BE2C (cell line): ENCODE results near the gene OGDHL.

ENCODE experiments used
- DNase-seq: peaks from one replicate; pipeline ENCODE4 v3.0.0-alpha.2; 2020
- H3K27me3 ChIP-seq: fragments of 250-450 bp; sonication (Bioruptor Pico); 2 replicates; pipeline ENCODE4 v1.5.1; 2020; ENCODE audit warnings: mild to moderate bottlenecking
- H3K36me3 ChIP-seq: fragments of 250-450 bp; sonication (Bioruptor Pico); 2 replicates; pipeline ENCODE4 v1.5.1; 2020; ENCODE audit warnings: mild to moderate bottlenecking
- H3K4me1 ChIP-seq: fragments of 250-450 bp; sonication (Bioruptor Pico); 2 replicates; pipeline ENCODE4 v1.5.1; 2020
- H3K4me3 ChIP-seq: 2 replicates; pipeline ENCODE4 v1.5.1; 2011; ENCODE audit warnings: low read depth, low read length
- H3K9me3 ChIP-seq: fragments of 250-450 bp; sonication (Bioruptor Pico); 2 replicates; pipeline ENCODE4 v1.5.1; 2020
- CTCF ChIP-seq: IDR thresholded peaks from 2 replicates; pipeline ENCODE4 v1.5.1; 2012; ENCODE audit warnings: mild to moderate bottlenecking, low read depth, low read length

The OGDHL gene

DNA sequence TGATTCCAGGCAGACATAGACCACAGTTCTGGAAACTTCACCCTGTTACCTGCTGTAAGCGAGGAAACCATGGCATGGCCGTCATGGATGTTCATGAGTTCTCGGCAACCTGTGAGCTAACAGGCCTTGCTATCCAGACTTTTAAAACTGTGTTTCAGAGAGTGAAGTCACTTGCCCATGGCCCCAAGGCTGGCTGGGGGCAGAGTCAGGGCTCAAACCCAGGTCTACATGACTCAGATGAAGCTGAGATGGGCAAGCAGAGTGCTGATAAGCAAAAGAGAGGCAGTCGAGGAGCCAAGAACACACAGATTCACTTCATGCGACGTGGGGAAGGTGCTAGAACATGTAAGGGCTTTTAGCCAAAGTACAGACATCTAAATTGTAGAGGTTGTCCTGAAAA is 51.2 kb downstream of the OGDHL start:
- no peak for DNase-seq
- Histone ChIP-seq H3K27me3 (no peaks in the 10 kb centered on the region), H3K4me1 (no peaks in the 10 kb centered on the region; the same call in 1 of the 2 replicates), H3K36me3 (no peaks in the 10 kb centered on the region), H3K4me3 (no peak overlapping the region), H3K9me3 (no peaks in the 10 kb centered on the region)
- no peak for TF ChIP-seq CTCF

DNA sequence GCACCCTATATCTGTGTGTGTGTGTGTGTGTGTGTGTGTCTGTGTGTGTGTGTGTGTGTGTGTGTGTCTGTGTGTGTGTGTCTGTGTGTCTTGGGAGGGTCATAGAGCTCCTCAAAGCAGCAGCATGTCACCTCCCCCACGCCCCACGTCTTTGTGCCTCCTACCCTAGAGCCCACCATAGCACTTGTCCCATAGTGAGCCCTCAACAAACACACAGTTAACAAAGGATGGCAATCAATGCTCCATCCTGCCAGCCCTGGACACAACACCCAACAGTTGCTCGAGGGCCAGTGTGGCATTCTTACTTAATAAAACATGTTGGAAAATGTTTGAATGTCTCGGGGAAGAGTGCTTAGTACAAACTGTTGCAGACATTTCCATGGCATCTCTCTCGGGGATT is 52.2 kb downstream of the OGDHL start:
- no peaks in the 10 kb centered on the region for H3K27me3 ChIP-seq

DNA sequence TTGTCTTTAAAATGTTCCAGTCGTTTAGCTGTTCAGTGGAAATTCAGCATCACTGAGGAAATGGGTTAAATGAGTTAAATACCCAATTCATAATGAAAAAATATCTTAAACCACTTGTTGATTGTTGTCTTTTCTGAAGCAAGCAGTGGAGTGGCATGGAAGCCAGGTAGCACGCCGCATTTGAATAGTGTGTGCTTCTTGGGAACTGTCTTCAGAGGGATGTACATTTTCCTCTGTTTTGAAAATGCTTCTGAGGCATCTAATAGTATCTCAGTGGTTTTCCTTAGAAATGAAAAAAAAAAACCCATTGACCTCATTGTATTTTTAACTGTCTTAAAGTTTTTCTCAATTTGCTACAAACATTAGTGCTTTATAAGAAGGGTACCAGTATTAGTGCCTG is 54.5 kb downstream of the OGDHL start:
- no peak for DNase-seq
- Histone ChIP-seq H3K27me3 (no peaks in the 10 kb centered on the region), H3K36me3 (no peaks in the 10 kb centered on the region), H3K4me1 (no peaks in the 10 kb centered on the region; the same call in 1 of the 2 replicates), H3K9me3 (no peaks in the 10 kb centered on the region), H3K4me3 (no peak overlapping the region)
- TF ChIP-seq CTCF: no peak

More for the DNA sequence above, 52.2 kb downstream of the OGDHL start:
- DNase-seq: no peak
- Histone ChIP-seq H3K36me3 (no peaks in the 10 kb centered on the region), H3K4me3 (no peak overlapping the region), H3K4me1 (no peaks in the 10 kb centered on the region; the same call in 1 of the 2 replicates), H3K9me3 (no peaks in the 10 kb centered on the region)
- TF ChIP-seq CTCF: no peak

- TF ChIP-seq CTCF: no peak
- H3K4me1 ChIP-seq: no peaks in the 10 kb centered on the region
- H3K27me3 ChIP-seq: no peaks in the 10 kb centered on the region
- DNase-seq: no peak
- no peaks in the 10 kb centered on the region for H3K9me3 ChIP-seq
- H3K36me3 ChIP-seq: no peaks in the 10 kb centered on the region
- no peak overlapping the region for H3K4me3 ChIP-seq
Observed at GRCh38 chr10:49700997-49701396, 61.1 kb downstream of the OGDHL start.

DNA sequence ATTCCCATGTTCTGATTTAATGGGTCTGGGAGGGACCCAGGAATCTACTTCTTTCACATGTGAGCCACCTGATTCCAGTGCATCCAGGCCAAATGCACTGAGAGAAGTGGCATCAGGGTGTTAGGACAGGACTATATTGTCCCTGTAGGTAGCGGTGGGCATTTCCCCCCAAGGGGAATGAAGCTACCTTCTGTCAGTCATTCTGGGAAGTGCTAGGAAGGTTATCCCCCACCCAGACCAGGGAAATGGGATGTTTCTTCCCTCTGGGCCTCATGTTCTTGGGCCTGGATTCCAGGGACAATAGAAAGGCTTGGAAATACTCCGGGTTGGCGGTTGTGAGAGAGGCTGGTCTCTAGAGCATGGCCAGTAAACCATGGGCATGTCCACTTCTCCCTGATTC is 61.9 kb downstream of the OGDHL start:
- no peak for DNase-seq
- Histone ChIP-seq H3K9me3 (no peaks in the 10 kb centered on the region), H3K4me3 (no peak overlapping the region), H3K4me1 (no peaks in the 10 kb centered on the region), H3K36me3 (no peaks in the 10 kb centered on the region), H3K27me3 (no peaks in the 10 kb centered on the region)
- TF ChIP-seq CTCF: no peak

DNA sequence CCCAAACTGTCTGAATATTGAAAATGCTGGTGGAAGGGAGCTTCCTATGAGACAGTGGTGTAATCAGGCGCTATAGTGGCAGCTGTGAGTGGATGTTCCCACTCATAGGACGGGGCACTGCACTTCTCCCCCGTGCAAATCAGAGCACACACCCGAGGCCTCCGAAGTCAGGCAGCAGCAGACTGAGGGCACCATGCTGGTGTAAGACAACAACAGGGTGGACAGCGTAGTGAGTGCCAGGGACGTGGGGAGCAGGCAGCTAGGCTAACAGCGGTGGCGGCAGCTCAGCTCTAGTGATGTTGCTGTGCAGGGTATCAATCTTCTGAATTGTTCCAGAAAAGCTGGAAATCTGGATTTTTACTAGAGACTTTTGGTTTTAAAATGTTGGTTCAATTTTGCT is 63.4 kb downstream of the OGDHL start:
- no peaks in the 10 kb centered on the region for H3K4me1 ChIP-seq
- no peak for DNase-seq
- no peak overlapping the region for H3K4me3 ChIP-seq
- no peaks in the 10 kb centered on the region for H3K36me3 ChIP-seq
- no peaks in the 10 kb centered on the region for H3K27me3 ChIP-seq
- no peak for TF ChIP-seq CTCF
- H3K9me3 ChIP-seq: no peaks in the 10 kb centered on the region
